ENCODE results near the gene SAFB2.

The SAFB2 gene

GRCh38 chr19:5605362-5605761 is 17.2 kb downstream of the SAFB2 start:
- no peak for DNase-seq

GRCh38 chr19:5603626-5604025 is 18.9 kb downstream of the SAFB2 start:
- no peak for DNase-seq

- no peak for DNase-seq
Measured at GRCh38 chr19:5600797-5601196, 21.8 kb downstream of the SAFB2 start.

- no peak for DNase-seq
Measured at GRCh38 chr19:5595745-5596144, 26.8 kb downstream of the SAFB2 start.

- DNase-seq, result no peak
Measured at GRCh38 chr19:5595129-5595528, 27.4 kb downstream of the SAFB2 start.

- DNase-seq, result no peak
Measured at GRCh38 chr19:5594521-5594950, 28.0 kb downstream of the SAFB2 start.

GRCh38 chr19:5593343-5594255 is 29.0 kb downstream of the SAFB2 start:
- DNase-seq, result no peak

- no peak for DNase-seq
Measured at GRCh38 chr19:5592531-5593342, 29.8 kb downstream of the SAFB2 start.

- DNase-seq, result no peak
Measured at GRCh38 chr19:5591476-5591875, 31.1 kb downstream of the SAFB2 start.

- DNase-seq, result no peak
Measured at GRCh38 chr19:5590865-5591154, 31.8 kb downstream of the SAFB2 start.

GRCh38 chr19:5590151-5590864 is 32.3 kb downstream of the SAFB2 start:
- DNase-seq, result no peak

- no peak for DNase-seq
Measured at GRCh38 chr19:5588906-5589676, 33.5 kb downstream of the SAFB2 start.

- no peak for DNase-seq
Measured at GRCh38 chr19:5588441-5588840, 34.1 kb downstream of the SAFB2 start.

- no peak for DNase-seq
Measured at GRCh38 chr19:5587661-5588060, 34.9 kb downstream of the SAFB2 start.

GRCh38 chr19:5587071-5587455 is 35.5 kb downstream of the SAFB2 start:
- DNase-seq, result no peak

- no peak for DNase-seq
Measured at GRCh38 chr19:5586300-5587070, 36.1 kb downstream of the SAFB2 start.

- no peak for DNase-seq
Measured at GRCh38 chr19:5585461-5586299, 36.9 kb downstream of the SAFB2 start.

GRCh38 chr19:5580161-5580571 is 42.4 kb downstream of the SAFB2 start:
- no peak for DNase-seq

- DNase-seq, result no peak
Measured at GRCh38 chr19:5579697-5580096, 42.9 kb downstream of the SAFB2 start.

- no peak for DNase-seq
Measured at GRCh38 chr19:5579286-5579685, 43.3 kb downstream of the SAFB2 start.

Data from left hindlimb (tissue), 1 donor.